H1 (cell line): ENCODE measurements around the gene ZNF407. TPM values are rescaled to one million over a fixed set of nuclear protein-coding genes. Genes with fewer than 3 reads are reported as not detected.

Experiments
- CTCF ChIA-PET: fragments of 300-600 bp; sonication (Branson Sonifier 250); formaldehyde crosslinking; loops from one replicate; lab custom pipeline; 2021; ENCODE audit not compliant: partially characterized antibody; lab: Charles Lee
- POLR2A ChIA-PET: fragments of 300-600 bp; sonication (Branson Sonifier 250); formaldehyde crosslinking; loops from one replicate; lab custom pipeline; 2021; ENCODE audit warnings: inconsistent platforms; ENCODE audit not compliant: partially characterized antibody; lab: Charles Lee
- DNase-seq, 2 experiments: peaks; one replicate each; pipeline versions ENCODE4 v3.0.0 to v3.0.0-alpha.2; 2010 to 2022; ENCODE audit warnings: low spot score in 2 of 2, low read depth in 1 of 2, mixed read lengths in 1 of 2
- FAIRE-seq: peaks from 2 replicates; lab custom pipeline; 2011; peaks lifted over from hg19 to GRCh38; lab: Jason Lieb, UNC
- H2AFZ ChIP-seq: 2 replicates; pipeline ENCODE4 v1.8.1; 2012; ENCODE audit warnings: low read length, inconsistent platforms
- H2AK5ac ChIP-seq: 2 replicates; pipeline ENCODE4 v1.6.1; 2013; ENCODE audit warnings: low read depth, low read length
- H2BK120ac ChIP-seq: replicated peaks from 2 replicates; pipeline ENCODE3; 2013; ENCODE audit warnings: low read depth, low read length, inconsistent platforms
- H2BK12ac ChIP-seq: 2 replicates; pipeline ENCODE4 v1.6.1; 2013; ENCODE audit warnings: low read depth, low read length
- H2BK15ac ChIP-seq: 2 replicates; pipeline ENCODE4 v1.6.1; 2013; ENCODE audit warnings: low read length
- H2BK20ac ChIP-seq: 2 replicates; pipeline ENCODE4 v1.6.1; 2013; ENCODE audit warnings: low read length
- H2BK5ac ChIP-seq: 2 replicates; pipeline ENCODE4 v1.6.1; 2013; ENCODE audit warnings: low read depth, low read length
- H3K14ac ChIP-seq: 2 replicates; pipeline ENCODE4 v1.6.1; 2013; ENCODE audit warnings: inconsistent platforms; ENCODE audit not compliant: insufficient read length
- H3K18ac ChIP-seq: 2 replicates; pipeline ENCODE4 v1.6.1; 2013; ENCODE audit warnings: low read length; ENCODE audit errors: extremely low read depth
- H3K23ac ChIP-seq: 2 replicates; pipeline ENCODE4 v1.6.1; 2013; ENCODE audit warnings: inconsistent platforms; ENCODE audit not compliant: insufficient read length
- H3K23me2 ChIP-seq: 2 replicates; pipeline ENCODE4 v1.6.1; 2013; ENCODE audit warnings: low read depth, low read length
- H3K27ac ChIP-seq: 2 replicates; pipeline ENCODE4 v1.6.1; 2011; ENCODE audit warnings: low read depth, low read length, inconsistent platforms
- H3K27me3 ChIP-seq, 4 experiments: replicated peaks in 1 of 4; 1 replicate in 1 of 4; 2 replicates in 3 of 4; pipeline versions ENCODE4 v1.6.1 to v1.8.1; 2011 to 2013; ENCODE audit warnings: low read length in 3 of 4, mild to moderate bottlenecking in 3 of 4, inconsistent platforms in 2 of 4, mixed read lengths in 2 of 4, moderate library complexity in 1 of 4; ENCODE audit not compliant: control insufficient read depth in 3 of 4, insufficient read depth in 3 of 4; ENCODE audit errors: extremely low read depth in 1 of 4
- H3K36me3 ChIP-seq, 4 experiments: 2 replicates each; pipeline versions ENCODE4 v1.6.1 to v1.8.1; 2011 to 2013; ENCODE audit warnings: mild to moderate bottlenecking in 4 of 4, low read length in 3 of 4, moderate library complexity in 2 of 4, control low read depth in 1 of 4, inconsistent platforms in 1 of 4; ENCODE audit not compliant: insufficient read depth in 4 of 4, control insufficient read depth in 2 of 4
- H3K4ac ChIP-seq: replicated peaks from 2 replicates; pipeline ENCODE3; 2013; ENCODE audit warnings: low read length, low read depth, mixed read lengths, inconsistent platforms; ENCODE audit not compliant: insufficient read length
- H3K4me1 ChIP-seq, 4 experiments: replicated peaks in 1 of 4; 1 replicate in 1 of 4; 2 replicates in 3 of 4; pipeline versions ENCODE4 v1.6.1 to v1.8.1; 2011 to 2013; ENCODE audit warnings: low read length in 3 of 4, inconsistent platforms in 2 of 4, mixed read lengths in 1 of 4; ENCODE audit not compliant: insufficient read depth in 4 of 4, control insufficient read depth in 3 of 4
- H3K4me2 ChIP-seq, 2 experiments: 2 replicates each; pipeline versions ENCODE4 v1.6.1 to v1.8.1; 2011 to 2013; ENCODE audit warnings: low read depth in 2 of 2, low read length in 2 of 2, control low read depth in 1 of 2, inconsistent platforms in 1 of 2, mild to moderate bottlenecking in 1 of 2; ENCODE audit not compliant: insufficient read depth in 1 of 2
- H3K4me3 ChIP-seq, 4 experiments: fragments of 200-600, 300-600 bp in 1 of 4; sonication (generic), shearing (Covaris generic), sonication (Bioruptor Twin) in 1 of 4; 2 replicates each; pipeline versions ENCODE4 v1.5.1 to v1.8.1; 2011 to 2016; ENCODE audit warnings: low read length in 4 of 4, low read depth in 3 of 4, control low read depth in 2 of 4, inconsistent platforms in 2 of 4, mild to moderate bottlenecking in 2 of 4, mixed read lengths in 1 of 4, moderate library complexity in 1 of 4; ENCODE audit not compliant: insufficient read depth in 2 of 4; ENCODE audit errors: extremely low read depth in 1 of 4
- H3K56ac ChIP-seq: replicated peaks from 2 replicates; pipeline ENCODE3; 2013; ENCODE audit warnings: low read depth, mild to moderate bottlenecking, mixed read lengths, low read length, inconsistent platforms; ENCODE audit not compliant: insufficient read length
- H3K79me1 ChIP-seq: 2 replicates; pipeline ENCODE4 v1.6.1; 2013; ENCODE audit warnings: low read depth, low read length, control low read depth
- H3K79me2 ChIP-seq, 2 experiments: 2 replicates each; pipeline versions ENCODE4 v1.6.1 to v1.8.1; 2012 to 2013; ENCODE audit warnings: low read length in 2 of 2, mild to moderate bottlenecking in 2 of 2, inconsistent platforms in 1 of 2; ENCODE audit not compliant: insufficient read depth in 2 of 2, control insufficient read depth in 1 of 2
- H3K9ac ChIP-seq, 4 experiments: replicated peaks in 1 of 4; 1 replicate in 1 of 4; 2 replicates in 3 of 4; pipeline versions ENCODE4 v1.6.1 to v1.8.1; 2011 to 2013; ENCODE audit warnings: low read depth in 3 of 4, low read length in 3 of 4, control low read depth in 2 of 4, mild to moderate bottlenecking in 2 of 4, moderate library complexity in 2 of 4, inconsistent platforms in 1 of 4; ENCODE audit errors: extremely low read depth in 1 of 4
- H3K9me3 ChIP-seq, 2 experiments: 2 replicates each; pipeline versions ENCODE4 v1.6.1 to v1.8.1; 2012 to 2013; ENCODE audit warnings: mild to moderate bottlenecking in 2 of 2, moderate library complexity in 2 of 2, control low read depth in 1 of 2, inconsistent platforms in 1 of 2, low read depth in 1 of 2, low read length in 1 of 2, mixed read lengths in 1 of 2; ENCODE audit not compliant: insufficient read depth in 2 of 2
- H4K20me1 ChIP-seq, 2 experiments: replicated peaks in 1 of 2; 2 replicates each; pipeline versions ENCODE3 to v1.8.1; 2011 to 2013; ENCODE audit warnings: inconsistent platforms in 2 of 2, low read length in 2 of 2, mild to moderate bottlenecking in 1 of 2; ENCODE audit not compliant: insufficient read depth in 2 of 2, control insufficient read depth in 1 of 2
- H4K5ac ChIP-seq: 2 replicates; pipeline ENCODE4 v1.6.1; 2013; ENCODE audit warnings: low read length, low read depth, mixed read lengths, inconsistent platforms; ENCODE audit not compliant: insufficient read length
- H4K8ac ChIP-seq: 2 replicates; pipeline ENCODE4 v1.8.0; 2013; ENCODE audit warnings: mild to moderate bottlenecking, moderate library complexity, low read length, inconsistent platforms; ENCODE audit not compliant: insufficient read depth; ENCODE audit errors: extremely low read depth
- H4K91ac ChIP-seq: replicated peaks from 2 replicates; pipeline ENCODE3; 2013; ENCODE audit warnings: low read length, mixed read lengths, inconsistent platforms; ENCODE audit not compliant: insufficient read length
- BRCA1 ChIP-seq: IDR thresholded peaks from 2 replicates; pipeline ENCODE4 v1.6.1; 2012; ENCODE audit warnings: low read depth, low read length, improper control_type of control experiment
- CBX5 ChIP-seq: fragments of 300-800, 300-1000 bp; sonication (generic); IDR thresholded peaks from 2 replicates; pipeline ENCODE4 v1.7.1; 2016; ENCODE audit warnings: antibody characterized with exemption, low read length, low read depth
- CHD1 ChIP-seq: IDR thresholded peaks from 2 replicates; pipeline ENCODE4 v1.6.1; 2012; ENCODE audit warnings: low read depth, low read length, improper control_type of control experiment
- FOSL1 ChIP-seq: IDR thresholded peaks from 2 replicates; pipeline ENCODE4 v1.6.1; 2011; ENCODE audit warnings: mild to moderate bottlenecking, low read depth, low read length, moderate library complexity; ENCODE audit not compliant: insufficient read depth
- KDM4A ChIP-seq: IDR thresholded peaks from one replicate; pipeline ENCODE4 v1.7.1; 2012; ENCODE audit warnings: low read depth, mild to moderate bottlenecking, moderate library complexity, low read length, inconsistent platforms; ENCODE audit not compliant: severe bottlenecking
- MAFK ChIP-seq: IDR thresholded peaks from 2 replicates; pipeline ENCODE4 v1.6.1; 2012; ENCODE audit warnings: low read depth, mild to moderate bottlenecking, improper control_type of control experiment, low read length
- POLR2AphosphoS5 ChIP-seq: IDR thresholded peaks from 2 replicates; pipeline ENCODE4 v1.6.1; 2011; ENCODE audit warnings: low read depth, low read length
- RNF2 ChIP-seq: fragments of 200-900, 300-1000 bp; sonication (generic); IDR thresholded peaks from 2 replicates; pipeline ENCODE4 v1.7.1; 2016; ENCODE audit warnings: borderline replicate concordance, low read depth, mild to moderate bottlenecking, antibody characterized with exemption, low read length; ENCODE audit not compliant: poor library complexity, severe bottlenecking; ENCODE audit errors: missing control alignments
- SP4 ChIP-seq: IDR thresholded peaks from 2 replicates; pipeline ENCODE4 v1.6.1; 2012; ENCODE audit warnings: low read length, inconsistent platforms
- TBP ChIP-seq: IDR thresholded peaks from 2 replicates; pipeline ENCODE4 v1.6.1; 2011; ENCODE audit warnings: low read depth, low read length, improper control_type of control experiment
- TEAD4 ChIP-seq: IDR thresholded peaks from 2 replicates; pipeline ENCODE4 v1.6.1; 2012; ENCODE audit warnings: low read depth, low read length, inconsistent platforms, mixed read lengths
- YY1 ChIP-seq: IDR thresholded peaks from 2 replicates; pipeline ENCODE4 v1.6.1; 2011; ENCODE audit warnings: low read depth, mild to moderate bottlenecking, low read length
- polyA plus RNA-seq, 7 experiments: library from polyadenylated mRNA; depleted of rRNA in 3 of 7; stranded (reverse) in 5 of 7; unstranded in 2 of 7; fragments of >200 nt in 5 of 7; fragments of 200-250 nt in 2 of 7; gene quantifications; 1 replicate in 5 of 7; 2 replicates in 1 of 7; 4 replicates in 1 of 7; pipeline versions ENCODE4 v1.2.1 to v1.2.3, GENCODE V29; 2011 to 2013; ENCODE audit warnings: missing spikeins in 2 of 7, mixed read lengths in 2 of 7
- total RNA-seq: library from RNA; stranded (reverse); fragmentation: NEBNext Ultra II Directional; extraction: Animal tissue kit (Norgen Biotek cat#: 25700); gene quantifications from 2 replicates; pipeline ENCODE4 v1.2.1, GENCODE V29; 2021
- TF ChIP-seq, protein P1 (sequence below): IDR thresholded peaks from 2 replicates; pipeline ENCODE4 v1.6.1; 2012; ENCODE audit warnings: low read length, inconsistent platforms

The ZNF407 gene
- total and polyA plus RNA-seq, 2 of the 8 experiments (the other 6 are each of a cell fraction or from before 2014, with no cell fraction given), result 1.5 to 6.8 TPM

DNA sequence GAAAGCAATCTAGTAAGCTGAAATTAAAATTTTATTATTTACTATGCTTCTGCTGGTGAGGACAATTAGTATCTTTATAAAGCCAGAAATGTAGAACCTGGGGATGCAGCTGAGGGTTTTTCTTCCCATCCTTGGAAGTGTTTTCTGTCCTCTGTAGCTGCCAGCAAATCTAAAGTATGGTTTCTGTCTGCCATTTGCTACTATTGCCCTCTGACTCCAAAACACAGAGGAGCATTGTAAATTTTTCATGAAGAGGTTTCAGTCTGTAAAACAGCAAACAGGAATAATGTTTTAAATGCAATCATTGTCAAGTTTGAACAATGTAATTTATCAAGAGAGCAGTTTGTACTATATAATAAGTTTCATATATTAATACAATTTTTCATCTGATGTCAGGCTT is 258.8 kb downstream of the ZNF407 start:
- Histone ChIP-seq H4K20me1 (no peaks in the 10 kb centered on the region), H2BK12ac (no peak overlapping the region), H4K8ac (no peak overlapping the region), H3K79me2 (no peaks in the 10 kb centered on the region), H3K18ac (no peak overlapping the region), H3K56ac (no peak overlapping the region), H3K27ac (no peak overlapping the region), H3K23ac (no peak overlapping the region), H2BK15ac (no peak overlapping the region), H3K4ac (no peak overlapping the region), H4K91ac (no peak overlapping the region), H2BK120ac (no peak overlapping the region), H2BK5ac (no peak overlapping the region), H3K4me1 (no peaks in the 10 kb centered on the region), H2AK5ac (no peak overlapping the region), H3K4me3 (no peak overlapping the region), H4K5ac (no peak overlapping the region), H3K9me3 (no peaks in the 10 kb centered on the region), H3K79me1 (no peaks in the 10 kb centered on the region; the same call in 1 of the 2 replicates), H3K27me3 (peaks cover 0 to 1% (median 0%) of the 10 kb centered on the region in 4 experiments; a peak in 1 of 7 replicates), H3K4me2 (no peak overlapping the region), H2AFZ (no peak overlapping the region), H3K9ac (no peak overlapping the region), H3K14ac (no peak overlapping the region), H2BK20ac (no peak overlapping the region), H3K36me3 (no peaks in the 10 kb centered on the region), H3K23me2 (no peaks in the 10 kb centered on the region)
- FAIRE-seq, result no peak
- no peak for DNase-seq
- POLR2A ChIA-PET, result no interaction called here
- CTCF ChIA-PET, result interaction anchor here (0.7 to 1.0 kb wide), 2 partner anchors 41 to 453 kb away, joined by 3 read pairs; no protein-coding TSS in a partner anchor
- no peak for TF ChIP-seq CBX5
- no peak for TF ChIP-seq KDM4A
- TF ChIP-seq MAFK, result no peak
- no peak for TF ChIP-seq FOSL1
- TF ChIP-seq YY1, result no peak
- no peak for TF ChIP-seq SP4
- TF ChIP-seq, protein P1, sequence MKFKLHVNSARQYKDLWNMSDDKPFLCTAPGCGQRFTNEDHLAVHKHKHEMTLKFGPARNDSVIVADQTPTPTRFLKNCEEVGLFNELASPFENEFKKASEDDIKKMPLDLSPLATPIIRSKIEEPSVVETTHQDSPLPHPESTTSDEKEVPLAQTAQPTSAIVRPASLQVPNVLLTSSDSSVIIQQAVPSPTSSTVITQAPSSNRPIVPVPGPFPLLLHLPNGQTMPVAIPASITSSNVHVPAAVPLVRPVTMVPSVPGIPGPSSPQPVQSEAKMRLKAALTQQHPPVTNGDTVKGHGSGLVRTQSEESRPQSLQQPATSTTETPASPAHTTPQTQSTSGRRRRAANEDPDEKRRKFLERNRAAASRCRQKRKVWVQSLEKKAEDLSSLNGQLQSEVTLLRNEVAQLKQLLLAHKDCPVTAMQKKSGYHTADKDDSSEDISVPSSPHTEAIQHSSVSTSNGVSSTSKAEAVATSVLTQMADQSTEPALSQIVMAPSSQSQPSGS, result no peak
- TF ChIP-seq CHD1, result no peak
- no peak for TF ChIP-seq TEAD4
- no peak for TF ChIP-seq TBP
- no peak for TF ChIP-seq BRCA1
- TF ChIP-seq POLR2AphosphoS5, result no peak
- no peak for TF ChIP-seq RNF2
